H1 (cell line): Measurements from ENCODE around the gene NME9. TPM values are rescaled to one million over a fixed set of nuclear protein-coding genes. Genes with fewer than 3 reads are reported as not detected.

Experiments
- HDAC2 ChIP-seq, 2 experiments: fragments of 300-600 bp in 1 of 2; sonication (generic) in 1 of 2; IDR thresholded peaks; 2 replicates each; pipeline ENCODE4 v1.6.1; 2011 to 2012; ENCODE audit warnings: low read depth in 2 of 2, low read length in 2 of 2, mild to moderate bottlenecking in 2 of 2, moderate library complexity in 2 of 2, borderline replicate concordance in 1 of 2, inconsistent platforms in 1 of 2
- PHF8 ChIP-seq: fragments of 200-600 bp; sonication (generic); conservative IDR thresholded peaks from 2 replicates; pipeline ENCODE4 v1.7.1; 2012; ENCODE audit warnings: low read depth, mild to moderate bottlenecking, inconsistent platforms, low read length, moderate library complexity
- polyA plus RNA-seq, 7 experiments: library from polyadenylated mRNA; depleted of rRNA in 3 of 7; stranded (reverse) in 5 of 7; unstranded in 2 of 7; fragments of >200 nt in 5 of 7; fragments of 200-250 nt in 2 of 7; gene quantifications; 1 replicate in 5 of 7; 2 replicates in 1 of 7; 4 replicates in 1 of 7; pipeline versions ENCODE4 v1.2.1 to v1.2.3, GENCODE V29; 2011 to 2013; ENCODE audit warnings: missing spikeins in 2 of 7, mixed read lengths in 2 of 7
- total RNA-seq: library from RNA; stranded (reverse); fragmentation: NEBNext Ultra II Directional; extraction: Animal tissue kit (Norgen Biotek cat#: 25700); gene quantifications from 2 replicates; pipeline ENCODE4 v1.2.1, GENCODE V29; 2021
- TF ChIP-seq, protein P1 (sequence below): IDR thresholded peaks from 2 replicates; pipeline ENCODE4 v1.6.1; 2012; ENCODE audit warnings: inconsistent platforms

Gene NME9
- total and polyA plus RNA-seq, 2 of the 8 experiments (the other 6 are each of a cell fraction or from before 2014, with no cell fraction given) = 0.11 TPM; not detected in 1

DNA sequence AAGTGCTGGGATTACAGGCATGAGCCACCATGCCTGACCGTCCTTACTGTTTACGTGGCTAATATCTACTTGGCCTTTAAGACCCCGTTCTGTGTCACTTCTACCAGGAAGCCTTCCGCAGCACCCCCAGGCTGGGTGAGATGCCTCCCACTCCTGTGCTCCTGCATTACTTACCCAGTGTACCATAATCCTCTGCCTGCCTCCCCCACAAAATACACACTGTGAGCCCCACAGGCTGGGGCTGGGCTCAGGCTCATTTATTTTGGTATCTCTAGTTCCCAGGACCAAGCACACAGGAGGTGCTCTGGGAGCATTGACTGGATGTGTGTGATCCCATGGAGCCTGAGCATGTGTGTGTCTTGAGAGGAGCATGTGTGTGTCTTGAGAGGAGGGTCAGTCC, 33.7 kb upstream of the NME9 start (continued):
- no peak for TF ChIP-seq HDAC2 (IDR thresholded peaks at IDR 0.05; ENCODE audit: borderline replicate concordance in 1 of 2, low read depth in 2 of 2, low read length in 2 of 2)
- no peak for TF ChIP-seq PHF8
- TF ChIP-seq, protein P1, sequence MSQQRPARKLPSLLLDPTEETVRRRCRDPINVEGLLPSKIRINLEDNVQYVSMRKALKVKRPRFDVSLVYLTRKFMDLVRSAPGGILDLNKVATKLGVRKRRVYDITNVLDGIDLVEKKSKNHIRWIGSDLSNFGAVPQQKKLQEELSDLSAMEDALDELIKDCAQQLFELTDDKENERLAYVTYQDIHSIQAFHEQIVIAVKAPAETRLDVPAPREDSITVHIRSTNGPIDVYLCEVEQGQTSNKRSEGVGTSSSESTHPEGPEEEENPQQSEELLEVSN = no peak
